NT2/D1 (cell line): Measurements from ENCODE around the gene NRK.

Source experiments
- DNase-seq: peaks from one replicate; pipeline ENCODE4 v3.0.0-alpha.2; 2011; ENCODE audit warnings: low read depth, low spot score
- H3K27me3 ChIP-seq: 2 replicates; pipeline ENCODE4 v1.6.0; 2011; ENCODE audit warnings: mild to moderate bottlenecking; ENCODE audit not compliant: insufficient read length, insufficient read depth
- H3K36me3 ChIP-seq: 2 replicates; pipeline ENCODE4 v1.6.1; 2011; ENCODE audit warnings: mild to moderate bottlenecking, low read length, mixed read lengths; ENCODE audit not compliant: insufficient read depth, insufficient read length
- H3K4me1 ChIP-seq: 2 replicates; pipeline ENCODE4 v1.5.1; 2011; ENCODE audit not compliant: insufficient read depth, insufficient read length
- H3K4me3 ChIP-seq: 2 replicates; pipeline ENCODE4 v1.5.1; 2011; ENCODE audit warnings: low read depth; ENCODE audit not compliant: insufficient read length
- H3K9ac ChIP-seq: 2 replicates; pipeline ENCODE4 v1.6.0; 2011; ENCODE audit warnings: low read depth; ENCODE audit not compliant: insufficient read length
- H3K9me3 ChIP-seq: 2 replicates; pipeline ENCODE4 v1.5.1; 2011; ENCODE audit warnings: mild to moderate bottlenecking, low read length; ENCODE audit not compliant: insufficient read depth
- SUZ12 ChIP-seq: IDR thresholded peaks from 2 replicates; pipeline ENCODE4 v1.6.1; 2011; ENCODE audit not compliant: insufficient read length, insufficient read depth; ENCODE audit errors: extremely low read depth
- YY1 ChIP-seq: IDR thresholded peaks from 2 replicates; pipeline ENCODE4 v1.6.1; 2011; ENCODE audit not compliant: insufficient read length, insufficient read depth
- ZNF274 ChIP-seq: IDR thresholded peaks from 2 replicates; pipeline ENCODE4 v1.6.1; 2011; ENCODE audit warnings: mild to moderate bottlenecking, low read depth, low read length

Gene NRK

DNA sequence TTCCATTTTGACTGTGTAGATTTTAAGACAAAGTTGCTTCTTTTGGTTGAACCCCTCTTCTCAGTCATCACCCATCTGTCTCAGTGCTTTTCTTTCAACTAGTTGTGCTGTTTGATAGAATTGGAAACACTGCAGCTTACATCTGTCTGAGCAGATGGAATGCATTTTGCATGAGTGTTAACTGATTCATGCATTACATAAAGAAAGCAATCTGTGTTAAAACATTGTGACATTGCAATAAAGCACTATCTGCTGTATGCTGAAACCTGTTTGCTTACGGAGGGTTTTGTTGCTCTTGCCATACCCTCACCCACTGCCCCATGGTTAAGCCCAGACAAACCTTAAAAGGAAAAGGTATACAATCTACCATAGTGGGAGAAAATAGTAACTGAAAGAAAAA, 47.4 kb downstream of the NRK start:
- Histone ChIP-seq H3K9ac (no peak overlapping the region), H3K36me3 (no peaks in the 10 kb centered on the region), H3K27me3 (no peaks in the 10 kb centered on the region), H3K4me1 (no peaks in the 10 kb centered on the region), H3K4me3 (no peak overlapping the region), H3K9me3 (no peaks in the 10 kb centered on the region)
- no peak for TF ChIP-seq SUZ12
- no peak for TF ChIP-seq ZNF274
- no peak for TF ChIP-seq YY1
- no peak for DNase-seq

DNA sequence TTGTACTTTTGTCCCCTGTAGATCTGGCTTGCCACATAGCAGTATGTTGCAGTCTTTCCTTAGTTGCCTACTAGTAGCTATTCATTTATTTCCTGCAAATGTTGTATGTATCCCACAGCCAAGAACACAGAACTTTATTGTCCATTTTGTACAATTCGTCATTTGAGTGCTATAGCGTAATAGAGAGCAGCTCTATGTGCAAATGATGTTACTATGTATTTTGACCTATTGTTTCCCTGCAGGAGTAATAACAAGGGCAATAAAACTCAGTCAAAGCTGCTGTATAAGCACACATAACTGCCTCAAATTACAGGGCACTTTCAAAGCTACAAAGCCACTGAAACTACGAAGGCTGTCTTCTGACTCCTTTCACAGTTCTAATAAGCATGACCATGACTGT, 48.1 kb downstream of the NRK start:
- no peaks in the 10 kb centered on the region for H3K4me1 ChIP-seq
- TF ChIP-seq YY1 (no peak), SUZ12 (no peak), ZNF274 (no peak)
- H3K9ac ChIP-seq = no peak overlapping the region
- H3K27me3 ChIP-seq = no peaks in the 10 kb centered on the region
- no peak for DNase-seq
- H3K36me3 ChIP-seq = no peaks in the 10 kb centered on the region
- no peak overlapping the region for H3K4me3 ChIP-seq
- H3K9me3 ChIP-seq = no peaks in the 10 kb centered on the region

DNA sequence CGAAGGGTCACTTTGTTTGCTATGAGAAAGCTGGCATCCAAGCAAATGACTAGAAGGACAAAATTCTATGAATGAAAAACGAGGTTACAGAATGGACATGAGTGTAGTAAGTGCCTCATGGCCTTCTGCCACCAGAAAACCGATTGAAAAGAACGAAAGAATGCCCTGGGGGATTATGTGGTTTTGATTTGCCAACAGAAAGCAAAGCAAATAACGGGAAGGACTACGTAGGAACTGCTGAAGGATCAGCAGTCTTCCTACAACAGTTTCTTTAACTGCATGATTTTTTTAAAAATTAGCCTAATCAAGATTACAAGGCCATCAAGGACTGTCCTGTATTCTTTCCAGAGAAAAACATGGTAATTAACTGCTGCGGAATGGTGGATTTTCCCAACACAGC, 50.6 kb downstream of the NRK start:
- no peaks in the 10 kb centered on the region for H3K27me3 ChIP-seq
- no peak overlapping the region for H3K4me3 ChIP-seq
- no peak for TF ChIP-seq ZNF274
- no peak for TF ChIP-seq SUZ12
- no peak for TF ChIP-seq YY1
- no peaks in the 10 kb centered on the region for H3K4me1 ChIP-seq
- DNase-seq = no peak
- H3K36me3 ChIP-seq = no peaks in the 10 kb centered on the region
- H3K9ac ChIP-seq = no peak overlapping the region
- no peaks in the 10 kb centered on the region for H3K9me3 ChIP-seq

DNA sequence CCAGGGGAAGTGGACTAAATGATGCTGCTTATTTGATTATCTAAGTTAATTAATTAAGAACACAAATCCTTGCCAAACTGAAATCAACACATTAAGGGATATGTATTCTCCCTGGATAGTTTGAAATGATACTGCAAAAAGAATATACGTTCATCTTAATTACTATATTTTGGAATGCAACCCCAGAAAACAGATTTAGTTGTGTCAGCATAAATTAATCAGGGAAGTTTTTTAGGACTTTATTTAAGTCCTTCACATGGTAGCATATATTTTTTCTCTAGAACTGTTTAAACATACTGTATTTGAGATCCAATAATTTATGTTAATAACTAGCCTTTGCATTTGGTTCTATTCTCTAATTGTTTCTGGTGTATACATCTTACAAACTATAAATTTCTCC, 52.5 kb downstream of the NRK start:
- no peak for DNase-seq
- Histone ChIP-seq H3K27me3 (no peaks in the 10 kb centered on the region), H3K36me3 (no peaks in the 10 kb centered on the region), H3K4me3 (no peak overlapping the region), H3K9ac (no peak overlapping the region), H3K9me3 (no peaks in the 10 kb centered on the region), H3K4me1 (no peaks in the 10 kb centered on the region)
- TF ChIP-seq SUZ12 (no peak), ZNF274 (no peak), YY1 (no peak)

DNA sequence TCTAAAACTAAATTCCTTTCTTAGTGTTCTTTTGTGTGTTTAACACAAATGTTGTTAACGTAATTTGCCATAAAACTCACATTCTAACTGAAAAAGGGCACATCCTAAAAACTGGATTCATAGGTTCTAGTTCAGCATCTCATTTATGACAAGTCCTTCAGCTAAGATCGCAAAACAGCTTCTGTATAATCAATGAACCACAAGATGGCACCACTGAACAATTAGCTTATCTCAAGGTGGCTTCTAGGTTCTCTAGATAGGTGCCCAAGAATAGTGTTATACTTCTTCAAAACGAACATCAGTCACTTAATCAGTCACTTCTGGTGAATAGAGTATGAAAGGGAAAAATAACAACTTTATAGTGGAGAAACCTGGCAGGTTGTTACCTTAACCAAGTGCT, 54.3 kb downstream of the NRK start:
- H3K4me1 ChIP-seq = no peaks in the 10 kb centered on the region
- TF ChIP-seq SUZ12 (no peak), YY1 (no peak), ZNF274 (no peak)
- H3K4me3 ChIP-seq = no peak overlapping the region
- peak; percentile 5 for DNase-seq
- no peaks in the 10 kb centered on the region for H3K9me3 ChIP-seq
- H3K9ac ChIP-seq = no peak overlapping the region
- no peaks in the 10 kb centered on the region for H3K27me3 ChIP-seq
- no peaks in the 10 kb centered on the region for H3K36me3 ChIP-seq

DNA sequence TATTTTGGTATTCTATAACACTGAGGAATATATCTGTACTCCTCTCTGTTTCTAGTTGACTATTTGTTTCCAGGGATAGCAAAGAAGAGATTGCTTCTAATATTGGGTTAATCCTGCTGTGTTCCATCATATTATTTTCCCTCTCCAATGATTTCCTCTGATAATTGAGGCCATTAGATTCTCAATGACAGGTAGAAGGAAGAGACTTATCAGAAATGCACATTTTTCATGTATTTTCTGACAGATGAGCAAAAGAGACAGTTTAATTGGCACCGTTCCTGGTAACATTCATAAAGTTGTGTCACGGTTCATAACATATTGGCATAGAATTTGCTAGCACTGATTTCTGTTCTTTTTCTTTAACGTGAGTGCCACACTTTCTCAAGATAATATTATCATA, 58.2 kb downstream of the NRK start:
- H3K36me3 ChIP-seq = peaks cover 14% of the 10 kb centered on the region
- H3K9me3 ChIP-seq = no peaks in the 10 kb centered on the region
- no peak overlapping the region for H3K4me3 ChIP-seq
- TF ChIP-seq YY1 (no peak), ZNF274 (no peak), SUZ12 (no peak)
- no peaks in the 10 kb centered on the region for H3K4me1 ChIP-seq
- DNase-seq = no peak
- no peak overlapping the region for H3K9ac ChIP-seq
- no peaks in the 10 kb centered on the region for H3K27me3 ChIP-seq

DNA sequence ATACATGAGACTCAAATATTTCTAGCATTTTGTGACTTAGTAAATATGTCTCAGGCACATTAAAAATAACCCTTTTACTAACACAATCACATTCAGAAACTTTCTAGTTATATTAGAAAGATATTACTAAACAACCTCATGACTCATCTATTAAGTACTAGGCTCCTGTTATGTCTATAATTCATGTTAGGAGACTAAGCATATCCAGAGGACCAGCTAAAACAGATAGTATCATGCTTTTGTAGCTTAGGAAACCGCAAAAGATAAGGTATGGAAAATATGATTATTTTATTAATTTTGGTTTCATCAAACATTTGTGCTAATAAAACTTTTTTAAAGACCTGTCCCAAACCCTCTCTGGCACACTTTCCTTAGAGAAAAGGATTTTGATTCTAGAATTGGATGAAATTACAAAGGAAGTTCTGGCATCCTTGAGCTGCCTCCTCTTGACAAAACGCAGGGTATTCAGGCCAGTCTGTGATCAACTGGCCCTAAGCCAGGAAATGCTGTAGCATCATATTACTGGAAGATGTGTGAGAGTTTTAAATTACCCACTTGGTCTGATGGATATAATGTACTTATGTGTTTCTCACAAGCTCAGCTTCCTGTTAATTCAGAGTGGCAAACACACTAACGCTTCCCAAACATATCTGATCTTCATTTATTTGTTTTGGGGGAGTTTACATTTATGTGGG, 60.4 kb downstream of the NRK start:
- H3K27me3 ChIP-seq = no peaks in the 10 kb centered on the region
- TF ChIP-seq ZNF274 = no peak
- TF ChIP-seq YY1 = no peak
- H3K36me3 ChIP-seq = peaks cover 21% of the 10 kb centered on the region
- no peak for DNase-seq
- no peak overlapping the region for H3K4me3 ChIP-seq
- no peak overlapping the region for H3K9ac ChIP-seq
- H3K4me1 ChIP-seq = no peaks in the 10 kb centered on the region
- H3K9me3 ChIP-seq = no peaks in the 10 kb centered on the region

DNA sequence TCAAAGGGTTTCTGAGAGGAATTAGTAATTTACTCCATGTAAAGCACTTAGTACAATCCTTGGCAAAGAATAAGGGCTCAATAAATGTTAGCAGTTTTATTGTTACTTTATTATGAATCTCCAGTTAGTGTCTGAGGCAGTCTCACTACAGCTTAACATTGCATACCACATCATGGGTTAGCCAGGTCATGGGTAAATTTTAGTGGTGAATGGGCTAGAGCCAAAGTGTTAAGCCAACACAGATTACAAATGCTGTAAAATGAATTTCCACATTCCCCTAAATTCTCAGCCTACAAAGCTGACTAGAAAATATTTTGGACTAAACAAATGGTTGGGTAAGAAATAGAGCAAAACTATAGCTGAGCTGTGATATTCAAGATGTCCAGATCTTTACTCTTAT, 72.4 kb downstream of the NRK start:
- TF ChIP-seq SUZ12 (no peak), ZNF274 (no peak), YY1 (no peak)
- Histone ChIP-seq H3K36me3 (peaks cover 28% of the 10 kb centered on the region), H3K9ac (no peak overlapping the region), H3K27me3 (no peaks in the 10 kb centered on the region), H3K9me3 (no peaks in the 10 kb centered on the region), H3K4me3 (no peak overlapping the region), H3K4me1 (no peaks in the 10 kb centered on the region)
- no peak for DNase-seq
